ENCODE measurements around the gene PRKD2. TPM values are rescaled to one million over a fixed set of nuclear protein-coding genes. Genes with fewer than 3 reads are reported as not detected.
"Not testable (repeated sequence)": the region's sequence is repeated elsewhere in the genome, so short reads cannot be mapped to it uniquely, and the experiment has no call there.

The PRKD2 gene
- total RNA-seq, 1 donor from 2014 or later: 84.2 TPM

- not testable (repeated sequence) for DNase-seq
Observed at GRCh38 chr19:46628970-46629369, 87.9 kb downstream of the PRKD2 start.

DNA sequence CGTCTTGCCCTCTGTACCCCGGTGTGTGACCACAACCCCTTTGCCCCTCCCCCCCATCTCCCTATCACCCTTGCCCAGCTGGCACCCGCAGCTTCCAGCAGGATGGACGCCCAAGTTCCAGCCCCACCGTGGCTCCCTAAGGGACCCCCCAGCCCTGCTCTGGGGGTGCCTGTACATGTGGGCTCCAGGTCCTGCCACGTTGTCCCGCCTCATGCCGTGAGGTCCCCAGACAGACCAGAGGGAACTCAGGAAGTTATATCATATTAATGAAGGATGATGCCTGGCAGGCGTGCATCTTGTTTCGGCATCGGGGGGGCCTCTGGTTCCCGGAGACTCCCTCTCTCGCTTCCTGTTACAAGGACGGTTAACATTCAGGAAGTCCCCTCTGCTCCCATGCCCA is 90.5 kb downstream of the PRKD2 start:
- no peak for DNase-seq

GRCh38 chr19:46625731-46626130 is 91.2 kb downstream of the PRKD2 start:
- DNase-seq: no peak

DNA sequence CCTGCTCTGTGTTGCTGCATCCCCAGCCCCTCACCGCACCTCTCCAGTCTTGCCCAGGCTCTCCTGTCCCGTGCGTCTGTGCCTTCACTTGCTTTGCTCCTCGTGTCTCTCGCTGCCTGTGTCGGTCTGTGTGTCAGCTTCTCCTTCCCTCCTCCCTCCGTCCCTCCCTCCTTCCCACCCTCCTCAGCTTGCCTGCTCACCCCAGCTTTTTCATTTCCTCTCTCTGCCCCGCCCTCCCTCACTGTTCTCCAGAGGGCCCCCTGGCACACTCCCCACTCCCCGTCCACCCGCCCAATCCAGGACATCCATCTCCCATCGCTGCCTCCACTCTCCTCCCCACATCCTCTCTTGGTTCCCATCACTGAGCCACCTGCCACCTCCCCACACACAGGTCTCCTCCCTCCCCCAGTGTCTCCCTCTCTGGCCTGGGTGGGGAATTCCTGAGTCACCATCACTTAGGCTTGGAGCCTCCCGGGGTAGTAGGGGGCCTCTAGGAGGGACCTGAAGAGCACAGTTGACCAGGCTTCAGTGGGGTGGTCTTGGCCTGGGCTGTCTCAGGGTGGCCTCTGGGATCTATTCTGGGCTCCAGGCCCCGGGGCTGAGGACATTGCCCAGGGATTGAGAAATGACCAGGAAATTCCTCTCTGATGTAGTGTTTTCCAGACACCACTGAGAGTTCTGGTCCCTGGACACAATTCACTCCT is 91.8 kb downstream of the PRKD2 start, which contains the start of gene PTGIR:
TSS of gene PTGIR (minus strand) at position 132 of the 704 bp plus-strand sequence. CDS start 864 bp downstream, outside the sequence.
- peak; percentile 28 for DNase-seq

Other genes starting within 250 kb of the PRKD2 start
- under 0.01 and 0.98 TPM in 2 replicates for gene PNMA8A, start 245.6 kb downstream of the PRKD2 start, total RNA-seq
- under 0.01 and 0.17 TPM in 2 replicates for gene PNMA8B, start 221.2 kb downstream of the PRKD2 start, total RNA-seq
- gene CALM3, start 115.8 kb downstream of the PRKD2 start, total RNA-seq: 154 and 372 TPM in 2 replicates
- not detected in 2 replicates for gene PTGIR, start 92.0 kb downstream of the PRKD2 start, total RNA-seq
- not detected in 2 replicates for gene GNG8, start 80.9 kb downstream of the PRKD2 start, total RNA-seq
- 0.14 and 0.34 TPM in 2 replicates for gene DACT3, start 55.9 kb downstream of the PRKD2 start, total RNA-seq
- 16.7 and 21.5 TPM in 2 replicates for gene FKRP, start 28.9 kb upstream of the PRKD2 start, total RNA-seq
- gene STRN4, start 29.3 kb upstream of the PRKD2 start, total RNA-seq: 90.9 and 135 TPM in 2 replicates
- 66.9 and 76.2 TPM in 2 replicates for gene SLC1A5, start 71.5 kb upstream of the PRKD2 start, total RNA-seq
- gene AP2S1, start 133.7 kb upstream of the PRKD2 start, total RNA-seq: 118 and 218 TPM in 2 replicates
- gene ARHGAP35, start 143.9 kb upstream of the PRKD2 start, total RNA-seq: 25.9 and 44.5 TPM in 2 replicates

All from dermis blood vessel endothelial cell (primary cell).